Esophagus muscularis mucosa (tissue), 4 donors: Measurements from ENCODE around the gene POPDC3. TPM values are rescaled to one million over a fixed set of nuclear protein-coding genes. Genes with fewer than 3 reads are reported as not detected.
A peak's percentile ranks its signal among the peaks of the same experiment; 100 is the strongest.
"Not testable (repeated sequence)": the region's sequence is repeated elsewhere in the genome, so short reads cannot be mapped to it uniquely, and the experiment has no call there.

Source experiments
- DNase-seq: peaks from one replicate; pipeline ENCODE4 v3.0.0-alpha.2; 2017; ENCODE audit errors: extremely low spot score
- H3K27ac ChIP-seq, 4 donors: fragments of 200-600 bp; sonication (generic); replicated peaks in 1 of 4; 1 replicate in 3 of 4; 2 replicates in 1 of 4; pipeline ENCODE4 v1.5.1; 2016 to 2019; ENCODE audit warnings: mild to moderate bottlenecking in 1 of 4
- H3K27me3 ChIP-seq, 4 donors: fragments of 200-600 bp; sonication (generic); one replicate each; pipeline versions ENCODE4 v1.5.1 to v1.6.0; 2016 to 2019
- H3K36me3 ChIP-seq, 4 donors: fragments of 200-600 bp; sonication (generic); one replicate each; pipeline ENCODE4 v1.5.1; 2016 to 2019
- H3K4me1 ChIP-seq, 4 donors: fragments of 200-600 bp; sonication (generic); one replicate each; pipeline ENCODE4 v1.5.1; 2016 to 2019
- H3K4me3 ChIP-seq, 4 donors: fragments of 200-600 bp; sonication (generic); 1 replicate in 2 of 4; 2 replicates in 2 of 4; pipeline ENCODE4 v1.5.1; 2016 to 2019; ENCODE audit warnings: mild to moderate bottlenecking in 4 of 4, moderate library complexity in 1 of 4
- H3K9me3 ChIP-seq, 4 donors: fragments of 200-600 bp; sonication (generic); 1 replicate in 3 of 4; 2 replicates in 1 of 4; pipeline ENCODE4 v1.5.1; 2016 to 2019
- EP300 ChIP-seq: sonication (generic); formaldehyde crosslinking; IDR thresholded peaks from one replicate; pipeline ENCODE4 v1.6.1; 2017; ENCODE audit warnings: antibody characterized with exemption
- POLR2A ChIP-seq: fragments of 450-650 bp; IDR thresholded peaks from one replicate; pipeline ENCODE4 v1.6.1; 2017; ENCODE audit warnings: antibody characterized with exemption, moderate library complexity, mild to moderate bottlenecking, low read depth
- POLR2AphosphoS5 ChIP-seq, 2 donors: sonication (generic); formaldehyde crosslinking; IDR thresholded peaks; one replicate each; pipeline ENCODE4 v1.6.1; 2017; ENCODE audit warnings: antibody characterized with exemption in 2 of 2
- WGBS: methylation state at CpG from one replicate; pipeline ENCODE4 v1.1.5; 2018; 5-methylcytosine and 5-hydroxymethylcytosine counted together
- intact Hi-C: fragments of 100-400 bp; cut with DNase I; formaldehyde crosslinking; loops from one replicate; pipeline ENCODE4 v1.15.1; 2023
- total RNA-seq, 4 donors: library from RNA; depleted of rRNA; stranded (reverse); fragments of >200 nt; gene quantifications; one replicate each; pipeline versions ENCODE4 v1.1.0 to v1.2.1, GENCODE V29; 2016
- TF ChIP-seq, protein P1 (sequence below), 3 experiments: fragments of 200-600 bp in 2 of 3; fragments of 450-650 bp in 1 of 3; sonication (generic) in 2 of 3; IDR thresholded peaks; one replicate each; pipeline ENCODE4 v1.5.1; 2017 to 2019; ENCODE audit warnings: antibody characterized with exemption in 3 of 3, mild to moderate bottlenecking in 2 of 3, moderate library complexity in 1 of 3

The POPDC3 gene, protein sequence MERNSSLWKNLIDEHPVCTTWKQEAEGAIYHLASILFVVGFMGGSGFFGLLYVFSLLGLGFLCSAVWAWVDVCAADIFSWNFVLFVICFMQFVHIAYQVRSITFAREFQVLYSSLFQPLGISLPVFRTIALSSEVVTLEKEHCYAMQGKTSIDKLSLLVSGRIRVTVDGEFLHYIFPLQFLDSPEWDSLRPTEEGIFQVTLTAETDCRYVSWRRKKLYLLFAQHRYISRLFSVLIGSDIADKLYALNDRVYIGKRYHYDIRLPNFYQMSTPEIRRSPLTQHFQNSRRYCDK
- not detected for total RNA-seq

DNA sequence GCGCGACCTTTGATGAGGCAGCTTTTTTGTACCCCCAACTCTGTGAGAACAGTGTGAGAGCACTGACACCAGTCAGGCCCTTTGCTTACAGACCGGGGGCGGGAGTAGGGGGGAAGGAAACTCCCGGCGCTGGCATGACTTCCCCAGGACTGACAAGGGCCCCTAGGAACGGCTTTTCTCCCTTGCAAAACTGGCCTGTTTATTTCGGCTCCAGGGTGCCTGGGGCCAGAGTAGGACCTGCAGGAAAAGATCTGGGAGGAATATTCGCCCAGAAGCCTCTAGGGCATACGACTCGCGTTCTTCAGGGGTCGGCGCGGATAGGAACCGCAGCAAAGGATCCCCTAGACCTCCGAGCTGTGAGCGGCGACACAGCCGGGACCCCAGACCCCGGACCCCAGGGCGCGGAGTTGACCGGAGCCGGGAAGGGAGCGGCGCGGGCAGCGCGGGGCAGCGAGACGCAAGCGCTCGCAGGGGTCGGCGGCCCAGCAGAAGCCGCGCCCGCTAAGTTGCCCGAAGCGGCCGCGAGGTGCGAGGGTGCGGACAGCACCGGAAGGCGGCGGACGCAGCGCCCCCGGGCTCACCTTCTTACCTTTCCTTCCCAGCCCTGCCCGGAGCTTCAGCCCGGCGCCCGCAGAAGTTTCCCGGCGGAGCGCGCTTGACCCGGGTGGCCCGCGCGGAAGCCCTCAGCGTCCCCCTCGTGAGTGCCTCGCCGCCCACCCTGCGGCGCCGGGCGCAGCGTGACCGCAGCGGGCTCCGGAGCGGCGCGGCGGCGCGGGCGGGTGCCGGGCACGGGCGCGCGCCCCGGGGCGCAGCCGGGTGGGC, at the start of gene POPDC3:
POPDC3 (minus strand) TSS at position 771 of the 822 bp plus-strand sequence. CDS start 18,105 bp downstream, outside the sequence.
- Histone ChIP-seq H3K27me3 (peaks cover 0 to 43% (median 12%) of the 10 kb centered on the region in 4 donors), H3K27ac (no peak within 1 kb of the TSS), H3K4me1 (peaks cover 0 to 12% (median 11%) of the 10 kb centered on the region in 4 donors), H3K9me3 (no peaks in the 10 kb centered on the region), H3K4me3 (peak within 1 kb of the TSS; percentile 49 to 62 (median 51)), H3K36me3 (no peaks in the 10 kb centered on the region)
- TF ChIP-seq, protein P1, sequence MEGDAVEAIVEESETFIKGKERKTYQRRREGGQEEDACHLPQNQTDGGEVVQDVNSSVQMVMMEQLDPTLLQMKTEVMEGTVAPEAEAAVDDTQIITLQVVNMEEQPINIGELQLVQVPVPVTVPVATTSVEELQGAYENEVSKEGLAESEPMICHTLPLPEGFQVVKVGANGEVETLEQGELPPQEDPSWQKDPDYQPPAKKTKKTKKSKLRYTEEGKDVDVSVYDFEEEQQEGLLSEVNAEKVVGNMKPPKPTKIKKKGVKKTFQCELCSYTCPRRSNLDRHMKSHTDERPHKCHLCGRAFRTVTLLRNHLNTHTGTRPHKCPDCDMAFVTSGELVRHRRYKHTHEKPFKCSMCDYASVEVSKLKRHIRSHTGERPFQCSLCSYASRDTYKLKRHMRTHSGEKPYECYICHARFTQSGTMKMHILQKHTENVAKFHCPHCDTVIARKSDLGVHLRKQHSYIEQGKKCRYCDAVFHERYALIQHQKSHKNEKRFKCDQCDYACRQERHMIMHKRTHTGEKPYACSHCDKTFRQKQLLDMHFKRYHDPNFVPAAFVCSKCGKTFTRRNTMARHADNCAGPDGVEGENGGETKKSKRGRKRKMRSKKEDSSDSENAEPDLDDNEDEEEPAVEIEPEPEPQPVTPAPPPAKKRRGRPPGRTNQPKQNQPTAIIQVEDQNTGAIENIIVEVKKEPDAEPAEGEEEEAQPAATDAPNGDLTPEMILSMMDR (IDR thresholded peaks at IDR 0.05), result no peak
- TF ChIP-seq POLR2AphosphoS5 (IDR thresholded peaks at IDR 0.05), result no peak
- intact Hi-C loops, result no loop called here
- DNase-seq, result no peak
- WGBS, result 21% methylated on average over 10 of the region's 90 CpGs

DNA sequence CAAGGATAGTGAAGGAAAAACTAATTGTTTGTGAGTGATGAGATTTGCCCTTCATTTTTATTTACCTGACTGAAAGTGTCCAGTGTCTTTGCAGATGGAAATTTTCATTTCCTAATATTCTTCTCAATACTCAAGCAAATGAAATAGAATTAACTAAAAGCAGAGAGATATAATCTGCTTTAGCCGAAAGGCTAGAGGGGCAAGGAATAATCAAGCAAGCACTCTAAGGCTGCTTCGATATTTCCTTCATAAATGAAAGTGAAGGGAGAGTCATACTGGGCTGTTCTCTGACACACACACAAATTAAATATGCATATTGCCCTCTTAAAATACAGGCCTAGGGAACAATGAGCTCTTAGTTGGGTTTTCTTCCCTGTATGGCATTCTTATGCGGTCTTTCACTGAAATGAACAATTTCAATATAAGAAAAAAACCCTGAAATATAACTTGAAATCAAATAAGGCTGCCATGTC, 47.5 kb upstream of the POPDC3 start:
- Histone ChIP-seq H3K4me3 (no peak overlapping the region), H3K27ac (no peak overlapping the region), H3K9me3 (peaks cover 0 to 3% (median 0%) of the 10 kb centered on the region in 4 donors), H3K4me1 (peaks cover 0 to 5% (median 0%) of the 10 kb centered on the region in 4 donors), H3K27me3 (no peaks in the 10 kb centered on the region), H3K36me3 (no peaks in the 10 kb centered on the region)
- intact Hi-C loops, result no loop called here
- no peak for DNase-seq
- TF ChIP-seq POLR2AphosphoS5 (IDR thresholded peaks at IDR 0.05) (no peak), POLR2A (no peak), EP300 (no peak)
- TF ChIP-seq, protein P1 (IDR thresholded peaks at IDR 0.05), result no peak
- 78% methylated on average over 3 of the region's 3 CpGs for WGBS

DNA sequence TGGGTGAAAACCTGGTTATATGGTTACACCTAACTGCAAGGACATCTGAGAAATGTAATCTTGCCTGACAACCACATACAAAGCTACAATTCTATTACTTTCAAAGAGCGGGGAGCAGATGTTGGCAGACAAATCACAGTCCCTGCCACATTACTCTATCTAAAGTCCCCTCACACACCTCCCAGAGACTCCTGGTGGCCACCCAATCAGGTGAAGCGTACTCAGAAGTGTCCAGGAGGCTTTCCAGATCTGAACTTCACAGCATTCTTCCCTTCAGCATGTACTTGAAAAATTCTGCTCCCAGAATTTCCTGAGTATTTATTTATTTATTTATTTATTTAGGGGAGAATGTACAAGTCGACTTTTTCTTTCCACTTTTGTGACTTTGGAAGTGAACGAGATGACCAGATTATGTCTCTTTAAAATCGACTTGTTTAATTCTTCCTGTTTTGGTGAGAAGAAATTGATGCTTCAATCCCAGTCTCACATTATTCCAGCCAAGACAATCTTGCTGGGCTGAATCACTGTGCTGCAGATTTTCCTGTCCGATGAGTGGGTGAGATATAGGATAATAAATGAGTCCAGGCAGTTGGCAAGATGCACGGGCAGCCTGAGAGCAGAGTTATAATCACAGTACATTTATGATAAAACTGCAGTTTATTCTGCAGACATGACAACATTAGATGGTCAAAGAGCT, 46.9 kb upstream of the POPDC3 start:
- intact Hi-C loops, result no loop called here
- peaks cover 0 to under 1% (median 0%) of the 10 kb centered on the region in 4 donors for H3K9me3 ChIP-seq
- no peak for DNase-seq
- WGBS, result 31% methylated on average over 7 of the region's 7 CpGs
- no peak for TF ChIP-seq EP300
- TF ChIP-seq, protein P1 (IDR thresholded peaks at IDR 0.05), result no peak
- TF ChIP-seq POLR2A, result no peak
- no peak for TF ChIP-seq POLR2AphosphoS5 (IDR thresholded peaks at IDR 0.05)
- no peaks in the 10 kb centered on the region for H3K27me3 ChIP-seq
- no peak overlapping the region for H3K27ac ChIP-seq
- H3K4me3 ChIP-seq, result no peak overlapping the region
- H3K36me3 ChIP-seq, result no peaks in the 10 kb centered on the region
- peaks cover 0 to 5% (median 0%) of the 10 kb centered on the region in 4 donors for H3K4me1 ChIP-seq

DNA sequence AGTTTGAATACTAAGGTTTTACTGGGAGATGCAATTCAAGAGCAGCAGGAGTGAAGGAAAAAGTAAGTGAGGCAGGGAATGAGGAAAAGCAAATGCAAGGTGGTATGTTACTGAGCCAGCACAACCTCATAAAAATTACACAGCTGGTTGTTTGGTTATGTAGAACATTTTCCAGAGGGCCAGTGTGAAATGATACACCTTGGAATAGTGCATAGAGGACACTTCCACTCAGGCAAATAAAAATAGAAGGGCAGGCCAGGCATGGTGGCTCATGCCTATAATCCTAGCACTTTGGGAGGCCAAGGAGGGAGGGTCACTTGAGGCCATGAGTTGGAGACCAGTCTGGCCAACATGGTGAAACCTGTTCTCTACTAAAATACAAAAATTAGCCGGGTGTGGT, 43.4 kb upstream of the POPDC3 start:
- TF ChIP-seq, protein P1 (IDR thresholded peaks at IDR 0.05), result no peak
- TF ChIP-seq EP300 (no peak), POLR2A (no peak), POLR2AphosphoS5 (IDR thresholded peaks at IDR 0.05) (no peak)
- Histone ChIP-seq H3K27me3 (no peaks in the 10 kb centered on the region), H3K4me3 (no peak overlapping the region), H3K9me3 (no peaks in the 10 kb centered on the region), H3K36me3 (no peaks in the 10 kb centered on the region), H3K27ac (no peak overlapping the region), H3K4me1 (peaks cover 0 to 5% (median 0%) of the 10 kb centered on the region in 4 donors)
- intact Hi-C loops, result no loop called here
- WGBS, result 100% methylated on average over 1 of the region's 1 CpG
- DNase-seq, result no peak

DNA sequence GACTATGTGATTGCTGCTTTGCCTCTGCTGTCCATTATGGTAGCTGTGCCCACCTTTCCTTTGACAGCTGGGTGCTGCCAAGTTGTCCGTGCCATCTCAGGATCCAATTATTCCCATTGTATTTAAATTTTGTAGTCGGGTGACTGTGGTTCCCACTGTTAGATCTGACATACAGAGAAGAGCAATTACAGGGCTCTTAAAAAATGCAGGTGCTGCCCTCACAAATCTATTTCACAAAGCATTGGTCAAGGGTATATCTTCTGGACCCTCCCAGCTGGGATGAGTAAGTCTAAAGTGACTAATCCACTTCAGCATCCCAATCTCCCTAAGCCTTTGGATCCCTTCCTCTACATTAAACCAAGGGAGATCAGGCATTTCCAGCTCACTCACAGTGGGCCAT, 41.4 kb upstream of the POPDC3 start:
- WGBS, result 86% methylated on average over 2 of the region's 2 CpGs
- intact Hi-C loops, H3K27me3 ChIP-seq: not testable (repeated sequence)

More for the DNA sequence above, 41.4 kb upstream of the POPDC3 start:
- H3K4me1 ChIP-seq, H3K27ac ChIP-seq, H3K9me3 ChIP-seq, DNase-seq, H3K4me3 ChIP-seq, H3K36me3 ChIP-seq: not testable (repeated sequence)
